ENCODE results near the gene ZNF141. TPM values are rescaled to one million over a fixed set of nuclear protein-coding genes. Genes with fewer than 3 reads are reported as not detected.
"Not testable (repeated sequence)": the region's sequence is repeated elsewhere in the genome, so short reads cannot be mapped to it uniquely, and the experiment has no call there.

The ZNF141 gene
- total RNA-seq, 1 donor from 2014 or later, result 32.5 TPM

- peaks cover 13% of the 10 kb centered on the region for H3K36me3 Mint-ChIP-seq (ENCODE audit: insufficient read depth)
- no peak for TF ChIP-seq CTCF (IDR thresholded peaks at IDR 0.05; ENCODE audit: unreplicated experiment)
- H3K4me3 Mint-ChIP-seq (ENCODE audit: low read depth), result no peak overlapping the region
- no peak overlapping the region for H3K27ac Mint-ChIP-seq
- H3K9me3 Mint-ChIP-seq (ENCODE audit: low read depth), result peaks cover 51% of the 10 kb centered on the region
- no peaks in the 10 kb centered on the region for H3K27me3 Mint-ChIP-seq
- no peaks in the 10 kb centered on the region for H3K4me1 Mint-ChIP-seq (ENCODE audit: low read depth)
- DNase-seq (ENCODE audit: low spot score, unreplicated experiment), result no peak
Measured at GRCh38 chr4:385934-386707, 48.5 kb downstream of the ZNF141 start.

GRCh38 chr4:386708-387105, 49.1 kb downstream of the ZNF141 start:
- Mint-ChIP-seq H3K4me1 (ENCODE audit: low read depth) (no peaks in the 10 kb centered on the region), H3K4me3 (ENCODE audit: low read depth) (no peak overlapping the region), H3K27me3 (no peaks in the 10 kb centered on the region), H3K36me3 (ENCODE audit: insufficient read depth) (peaks cover 10% of the 10 kb centered on the region), H3K27ac (no peak overlapping the region), H3K9me3 (ENCODE audit: low read depth) (peaks cover 48% of the 10 kb centered on the region)
- TF ChIP-seq CTCF (IDR thresholded peaks at IDR 0.05; ENCODE audit: unreplicated experiment), result no peak
- DNase-seq (ENCODE audit: low spot score, unreplicated experiment), result no peak

GRCh38 chr4:404006-404405, 66.4 kb downstream of the ZNF141 start:
- DNase-seq (ENCODE audit: low spot score, unreplicated experiment), result no peak
- Mint-ChIP-seq H3K36me3 (ENCODE audit: insufficient read depth) (peaks cover 26% of the 10 kb centered on the region), H3K9me3 (ENCODE audit: low read depth) (peaks cover 42% of the 10 kb centered on the region), H3K27ac (no peak overlapping the region), H3K4me3 (ENCODE audit: low read depth) (no peak overlapping the region), H3K4me1 (ENCODE audit: low read depth) (no peaks in the 10 kb centered on the region), H3K27me3 (no peaks in the 10 kb centered on the region)
- TF ChIP-seq CTCF (IDR thresholded peaks at IDR 0.05; ENCODE audit: unreplicated experiment), result no peak

- H3K4me3 Mint-ChIP-seq (ENCODE audit: low read depth); DNase-seq (ENCODE audit: low spot score, unreplicated experiment); H3K27ac Mint-ChIP-seq; H3K4me1 Mint-ChIP-seq (ENCODE audit: low read depth); H3K27me3 Mint-ChIP-seq: not testable (repeated sequence)
- Mint-ChIP-seq H3K36me3 (ENCODE audit: insufficient read depth) (peaks cover 26% of the 10 kb centered on the region), H3K9me3 (ENCODE audit: low read depth) (peaks cover 60% of the 10 kb centered on the region)
Measured at GRCh38 chr4:408321-408720, 70.7 kb downstream of the ZNF141 start.

- H3K9me3 Mint-ChIP-seq (ENCODE audit: low read depth), result peaks cover 44% of the 10 kb centered on the region
- H3K36me3 Mint-ChIP-seq (ENCODE audit: insufficient read depth), result peaks cover 36% of the 10 kb centered on the region
- DNase-seq (ENCODE audit: low spot score, unreplicated experiment), result no peak
Measured at GRCh38 chr4:422587-422986, 85.0 kb downstream of the ZNF141 start.

More at GRCh38 chr4:422587-422986, 85.0 kb downstream of the ZNF141 start:
- no peak for TF ChIP-seq CTCF (IDR thresholded peaks at IDR 0.05; ENCODE audit: unreplicated experiment)
- peak overlapping the region; percentile 24 for H3K27ac Mint-ChIP-seq
- H3K4me1 Mint-ChIP-seq (ENCODE audit: low read depth), result no peaks in the 10 kb centered on the region
- H3K4me3 Mint-ChIP-seq (ENCODE audit: low read depth), result no peak overlapping the region
- H3K27me3 Mint-ChIP-seq, result no peaks in the 10 kb centered on the region

Small RNA genes within 50 kb of the gene (microRNA-seq; reads per million reads assigned to microRNA genes)
- gene MIR571 (ENCODE audit: borderline number of aligned reads, unreplicated experiment), result not detected

Other genes with a start within 250 kb of the ZNF141 start
- 9.3 and 10.3 TPM in 2 replicates for gene ZNF718, start 213.3 kb upstream of the ZNF141 start, total RNA-seq
- gene ZNF732, start 32.3 kb upstream of the ZNF141 start, total RNA-seq, result 2.2 TPM in 2 replicates
- gene ZNF721, start 161.3 kb downstream of the ZNF141 start, total RNA-seq, result 48.6 and 48.7 TPM in 2 replicates
- gene PIGG, start 161.4 kb downstream of the ZNF141 start, total RNA-seq, result 73.5 and 76.6 TPM in 2 replicates
- gene TMEM271, start 238.5 kb downstream of the ZNF141 start, total RNA-seq, result not detected in 2 replicates

Data from progenitor cell of endocrine pancreas (in vitro differentiated cells).